Activated CD8-positive, alpha-beta T cell treated with anti-CD3 and anti-CD28 coated beads, Interleukin-2, amount 10 ng/mL, durations not matched to agents 7 days and 5 days (primary cell): Measurements from ENCODE around the gene CTDP1. TPM values are rescaled to one million over a fixed set of nuclear protein-coding genes. Genes with fewer than 3 reads are reported as not detected.
A peak's percentile ranks its signal among the peaks of the same experiment; 100 is the strongest.

Source experiments
- ATAC-seq: fragments of 150-1000 bp; cut with Tn5 transposase; one replicate; pipeline ENCODE4 v1.10.0; 2021; ENCODE audit warnings: moderate library complexity
- CTCF ChIA-PET: fragments of 350-600 bp; sonication (Branson Sonifier 250); formaldehyde crosslinking; loops from one replicate; lab custom pipeline; 2021; ENCODE audit warnings: antibody characterized with exemption; lab: Charles Lee
- POLR2A ChIA-PET: fragments of 350-600 bp; sonication (Branson Sonifier 250); formaldehyde crosslinking; loops from one replicate; lab custom pipeline; 2021; ENCODE audit warnings: antibody characterized with exemption; lab: Charles Lee
- DNase-seq: peaks from one replicate; pipeline ENCODE4 v3.0.0-alpha.2; 2020
- H3K27ac Mint-ChIP-seq: one replicate; pipeline ENCODE4 v1.8.0; 2021; ENCODE audit warnings: mild to moderate bottlenecking, mixed read lengths
- H3K27me3 Mint-ChIP-seq: one replicate; pipeline ENCODE4 v1.8.0; 2021; ENCODE audit warnings: low read depth, mixed read lengths
- H3K36me3 Mint-ChIP-seq: one replicate; pipeline ENCODE4 v1.8.0; 2021; ENCODE audit warnings: low read depth, mixed read lengths
- H3K4me1 Mint-ChIP-seq: one replicate; pipeline ENCODE4 v1.8.0; 2021; ENCODE audit warnings: low read depth, mixed read lengths
- H3K4me3 Mint-ChIP-seq: one replicate; pipeline ENCODE4 v1.8.0; 2021; ENCODE audit warnings: mild to moderate bottlenecking, mixed read lengths
- H3K9me3 Mint-ChIP-seq: one replicate; pipeline ENCODE4 v1.8.0; 2022; ENCODE audit warnings: mixed read lengths; ENCODE audit not compliant: insufficient read depth
- total RNA-seq, 2 experiments: library from RNA; stranded (reverse); gene quantifications; one replicate each; pipeline ENCODE4 v1.2.3, GENCODE V29; 2021

The CTDP1 gene
- total RNA-seq, 2 experiments from 2014 or later, result 35.5 to 36.8 TPM

DNA sequence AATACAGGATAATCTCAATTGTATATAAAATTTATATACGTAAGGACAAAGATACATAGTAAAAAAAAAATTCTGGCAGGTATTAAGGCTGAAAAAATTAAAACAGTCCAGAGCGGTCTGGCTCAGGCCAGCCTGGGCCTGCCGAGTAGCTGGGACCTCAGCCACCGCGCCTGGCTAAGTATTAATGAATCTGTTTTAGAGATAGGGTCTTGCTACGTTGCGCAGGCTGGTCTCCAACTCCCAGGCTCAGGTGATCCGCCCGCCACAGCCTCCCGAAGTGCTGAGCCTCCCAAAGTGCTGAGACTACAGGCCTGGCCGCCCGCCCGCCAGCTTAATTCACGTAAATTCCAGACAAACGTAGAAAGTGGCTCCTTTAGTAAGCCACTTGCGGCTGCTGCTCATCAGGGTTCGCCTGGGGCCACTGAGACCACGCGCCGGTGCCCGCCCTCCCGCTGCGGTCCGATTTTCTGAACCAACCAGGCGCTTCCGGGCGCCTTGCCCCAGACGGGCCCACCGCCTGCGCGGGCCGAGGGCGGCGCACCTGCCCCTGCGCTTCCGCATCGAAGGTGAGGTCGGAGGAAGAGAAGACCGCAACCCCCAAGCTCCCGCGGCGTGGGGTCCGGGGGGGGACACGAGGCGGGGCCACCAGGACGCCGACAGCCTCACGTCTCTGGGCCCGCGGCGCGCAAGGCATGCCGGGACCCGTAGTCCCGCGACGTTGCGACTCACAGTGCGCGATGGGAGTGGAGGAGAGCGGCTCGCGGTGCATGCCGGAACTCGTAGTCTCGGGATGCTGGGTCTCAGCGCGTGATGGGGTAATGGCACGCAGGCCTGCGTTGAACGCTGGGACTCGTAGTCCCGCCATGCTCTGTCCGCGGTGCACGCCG, 695 bp upstream of the CTDP1 start:
- POLR2A ChIA-PET, result no interaction called here
- CTCF ChIA-PET, result interaction anchor here (0.7 kb wide), 1 partner anchor 34 kb away, joined by 3 read pairs; no protein-coding TSS in a partner anchor
- Mint-ChIP-seq H3K36me3 (peaks cover 36% of the 10 kb centered on the region), H3K27me3 (no peaks in the 10 kb centered on the region), H3K4me3 (peak overlapping the region; percentile 89), H3K27ac (peak overlapping the region; percentile 99), H3K4me1 (peaks cover 51% of the 10 kb centered on the region), H3K9me3 (no peaks in the 10 kb centered on the region)
- DNase-seq (peak; percentile 99), ATAC-seq (peak; percentile 91)

DNA sequence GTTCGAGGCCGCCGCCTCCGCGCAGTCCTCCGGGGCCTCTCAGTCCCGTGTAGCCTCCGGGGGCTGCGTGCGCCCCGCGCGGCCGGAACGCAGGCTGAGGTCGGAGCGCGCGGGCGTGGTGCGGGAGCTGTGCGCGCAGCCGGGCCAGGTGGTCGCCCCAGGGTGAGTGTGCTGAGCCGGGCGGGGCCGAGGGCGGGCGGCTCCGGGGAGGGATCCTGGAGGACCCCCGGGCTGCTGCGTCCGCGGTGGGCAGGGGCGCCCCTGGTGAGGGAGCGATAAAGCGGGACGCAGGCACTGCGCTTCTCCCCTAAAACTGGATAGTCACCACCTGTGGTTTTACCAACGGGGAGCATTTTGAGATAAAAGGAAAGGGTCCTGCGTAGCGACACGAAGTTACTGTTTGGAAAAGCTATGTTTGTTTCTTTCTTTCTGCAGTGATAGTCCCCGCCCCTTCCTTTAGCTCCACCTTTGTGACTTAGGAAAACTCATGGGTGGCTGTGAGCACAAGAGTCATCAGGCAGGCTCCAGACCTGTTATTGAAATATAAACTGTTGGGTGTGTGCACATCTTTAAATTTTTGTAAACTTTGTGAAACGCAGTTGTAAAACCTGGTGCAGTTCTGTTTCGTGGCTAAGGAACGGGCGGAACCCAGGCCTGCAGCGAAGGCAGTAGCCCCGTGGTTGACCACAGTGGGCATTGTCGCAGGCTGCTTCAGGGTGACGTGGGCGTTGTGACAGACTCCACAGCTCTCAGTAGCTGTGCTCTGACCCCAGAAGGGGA, 687 bp downstream of the CTDP1 start:
- ChIA-PET POLR2A (interaction anchor here (0.7 to 2.0 kb wide), 4 partner anchors 16 to 429 kb away, joined by 3 to 4 read pairs (median 3); partner anchors contain the start of genes ADNP2 and TXNL4A), CTCF (interaction anchor here (1.0 kb wide), 1 partner anchor 25 kb away, joined by 3 read pairs; no protein-coding TSS in a partner anchor)
- Mint-ChIP-seq H3K27me3 (no peaks in the 10 kb centered on the region), H3K4me1 (peaks cover 65% of the 10 kb centered on the region), H3K9me3 (no peaks in the 10 kb centered on the region), H3K36me3 (peaks cover 48% of the 10 kb centered on the region), H3K4me3 (peak overlapping the region; percentile 87), H3K27ac (peak overlapping the region; percentile 92)
- DNase-seq (peak; percentile 65), ATAC-seq (no peak)

DNA sequence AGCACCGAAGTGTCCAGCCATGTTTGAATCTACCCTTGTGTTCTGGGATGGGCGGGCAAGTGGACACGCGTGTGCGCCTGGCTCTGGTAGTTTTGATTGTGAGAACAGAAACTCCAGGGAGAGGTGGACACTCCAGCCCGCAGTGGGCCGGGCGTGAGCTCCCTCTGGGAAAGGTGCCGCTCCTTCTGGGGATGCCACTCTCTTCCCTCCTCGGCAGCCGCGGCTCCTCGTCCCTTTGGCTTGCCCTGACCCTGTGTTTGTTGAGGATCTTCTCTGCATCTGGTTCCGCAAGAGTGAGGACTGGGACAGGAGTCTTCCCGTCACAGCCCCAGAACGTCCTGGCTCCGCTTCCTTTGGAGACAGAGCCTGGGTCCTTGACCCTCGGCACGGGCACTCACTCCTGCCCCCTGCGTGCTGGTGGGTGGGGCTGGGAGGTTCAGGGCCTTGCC, 1.3 kb downstream of the CTDP1 start:
- peaks cover 70% of the 10 kb centered on the region for H3K4me1 Mint-ChIP-seq
- H3K4me3 Mint-ChIP-seq, result peak overlapping the region; percentile 87
- no peaks in the 10 kb centered on the region for H3K27me3 Mint-ChIP-seq
- ATAC-seq (no peak), DNase-seq (no peak)
- POLR2A ChIA-PET, result interaction anchor here (0.9 to 2.0 kb wide), 2 partner anchors 157 to 307 kb away, joined by 3 to 4 read pairs; partner anchors contain the start of gene TXNL4A
- CTCF ChIA-PET, result interaction anchor here (1.0 kb wide), 1 partner anchor 26 kb away, joined by 3 read pairs; no protein-coding TSS in a partner anchor
- H3K9me3 Mint-ChIP-seq, result no peaks in the 10 kb centered on the region
- H3K36me3 Mint-ChIP-seq, result peaks cover 46% of the 10 kb centered on the region
- peak overlapping the region; percentile 92 for H3K27ac Mint-ChIP-seq

DNA sequence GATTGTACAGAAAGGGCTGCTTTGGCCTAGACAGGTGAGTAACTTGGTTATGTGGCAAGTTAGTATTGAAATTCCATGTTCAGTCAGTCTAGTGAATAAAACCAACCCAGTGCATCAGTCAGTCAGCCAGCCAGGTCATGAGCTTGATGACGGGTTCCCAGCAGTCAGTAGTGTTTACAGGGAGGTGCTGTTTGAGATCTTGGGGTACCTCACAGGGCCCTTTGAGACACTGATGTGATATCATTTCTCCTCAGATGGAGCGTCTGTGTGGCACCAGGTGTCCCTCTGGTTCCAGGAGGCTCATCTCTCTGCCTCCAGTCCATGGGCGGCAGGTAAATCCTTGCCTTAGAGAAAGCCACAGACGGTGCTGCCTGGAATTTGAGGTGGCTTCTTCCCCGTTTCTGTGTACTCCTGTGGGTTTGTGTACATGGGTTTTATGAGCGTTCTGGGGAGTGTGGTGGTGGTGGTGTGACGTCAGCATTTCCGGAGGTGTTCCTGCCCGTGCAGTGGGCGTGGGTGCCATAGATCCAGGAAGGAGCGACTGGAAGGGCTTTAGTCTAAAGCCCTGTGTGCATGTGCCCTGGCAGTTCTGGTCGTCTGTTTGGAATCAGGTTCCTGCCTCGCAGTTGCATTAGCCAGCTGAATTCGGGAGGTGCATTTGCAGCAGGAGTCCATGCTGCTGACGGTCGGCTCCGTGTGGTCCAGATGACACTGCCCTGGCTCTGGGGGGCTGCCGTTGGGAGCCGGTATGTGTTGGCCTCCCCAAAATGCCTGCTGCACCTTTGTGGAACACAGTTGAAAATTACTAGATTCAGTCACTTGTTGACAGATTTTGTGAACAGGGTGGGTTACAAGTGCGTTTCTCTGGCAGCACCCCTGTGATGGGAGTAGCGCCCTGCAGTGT, 2.1 kb downstream of the CTDP1 start:
- Mint-ChIP-seq H3K27me3 (no peaks in the 10 kb centered on the region), H3K36me3 (peaks cover 50% of the 10 kb centered on the region), H3K9me3 (no peaks in the 10 kb centered on the region), H3K4me3 (peak overlapping the region; percentile 87), H3K4me1 (peaks cover 76% of the 10 kb centered on the region), H3K27ac (peak overlapping the region; percentile 92)
- ATAC-seq, result no peak
- ChIA-PET POLR2A (interaction anchor here (2.0 kb wide), 1 partner anchor 306 kb away, joined by 4 read pairs; the partner anchor contains the start of gene TXNL4A), CTCF (no interaction called here)
- DNase-seq, result peak; percentile 74

DNA sequence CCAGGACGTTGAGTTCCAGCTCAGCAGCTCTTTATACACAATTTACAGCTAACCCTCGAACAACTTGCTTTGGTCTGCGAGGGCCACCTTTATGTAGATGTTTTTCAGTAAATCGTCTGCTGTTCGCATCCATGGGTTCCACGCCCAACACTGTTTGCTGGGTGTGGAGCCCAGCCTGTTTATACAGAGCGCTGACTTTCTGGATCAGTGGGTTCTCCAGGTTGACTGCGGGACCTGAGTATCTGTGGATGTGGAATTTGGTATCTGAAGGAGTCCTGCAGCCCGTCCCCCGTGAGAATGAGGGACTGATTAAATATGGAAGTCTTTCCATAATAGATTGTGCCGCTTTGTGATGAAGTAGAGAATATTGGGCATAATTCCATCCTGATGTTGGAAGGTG, 2.9 kb downstream of the CTDP1 start:
- peak overlapping the region; percentile 54 for H3K4me3 Mint-ChIP-seq
- no peak for ATAC-seq
- H3K9me3 Mint-ChIP-seq, result no peaks in the 10 kb centered on the region
- peaks cover 50% of the 10 kb centered on the region for H3K36me3 Mint-ChIP-seq
- no peak for DNase-seq
- ChIA-PET CTCF (no interaction called here), POLR2A (interaction anchor here (2.0 kb wide), 1 partner anchor 305 kb away, joined by 4 read pairs; the partner anchor contains the start of gene TXNL4A)
- peaks cover 75% of the 10 kb centered on the region for H3K4me1 Mint-ChIP-seq
- peak overlapping the region; percentile 92 for H3K27ac Mint-ChIP-seq
- H3K27me3 Mint-ChIP-seq, result no peaks in the 10 kb centered on the region

DNA sequence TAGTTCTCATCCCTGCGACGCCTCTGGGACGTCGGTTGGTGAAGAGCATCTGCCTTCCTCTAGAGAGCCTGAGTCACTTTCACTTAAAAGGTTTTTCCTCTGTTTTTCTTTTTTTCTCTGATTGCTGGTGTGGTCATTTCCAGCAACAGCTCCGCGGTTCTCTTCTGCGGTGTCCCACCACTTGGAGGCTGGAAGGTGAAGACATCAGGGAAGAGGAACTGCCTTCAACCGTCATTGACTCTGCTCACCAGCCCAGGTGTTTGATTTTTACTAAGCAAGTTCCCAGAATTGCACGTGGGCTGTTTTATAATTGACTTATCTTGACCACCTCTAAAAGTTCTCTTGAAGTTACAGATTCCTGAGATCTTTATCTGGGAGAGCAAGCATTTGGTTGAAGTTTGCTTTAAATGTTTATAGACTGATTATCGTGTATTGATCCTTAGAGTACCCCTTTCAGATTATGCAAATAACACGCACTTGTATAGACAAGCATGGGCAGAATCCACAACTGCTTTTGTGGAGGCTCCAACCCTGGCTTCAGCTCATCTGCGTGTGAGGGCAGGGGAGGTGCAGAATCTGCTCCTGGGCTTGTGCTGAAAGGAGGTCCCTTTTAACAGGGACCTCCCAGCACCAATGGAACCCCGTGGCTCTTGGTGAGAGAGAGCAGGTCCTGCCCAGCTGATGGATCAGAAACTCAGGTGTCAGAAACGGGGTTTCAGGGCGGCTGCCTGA, 3.5 kb downstream of the CTDP1 start:
- H3K9me3 Mint-ChIP-seq, result no peaks in the 10 kb centered on the region
- peaks cover 52% of the 10 kb centered on the region for H3K36me3 Mint-ChIP-seq
- peak overlapping the region; percentile 54 for H3K27ac Mint-ChIP-seq
- H3K27me3 Mint-ChIP-seq, result no peaks in the 10 kb centered on the region
- CTCF ChIA-PET, result no interaction called here
- ATAC-seq, result no peak
- peak; percentile 64 for DNase-seq
- peak overlapping the region; percentile 54 for H3K4me3 Mint-ChIP-seq
- H3K4me1 Mint-ChIP-seq, result peaks cover 75% of the 10 kb centered on the region
- POLR2A ChIA-PET, result no interaction called here

DNA sequence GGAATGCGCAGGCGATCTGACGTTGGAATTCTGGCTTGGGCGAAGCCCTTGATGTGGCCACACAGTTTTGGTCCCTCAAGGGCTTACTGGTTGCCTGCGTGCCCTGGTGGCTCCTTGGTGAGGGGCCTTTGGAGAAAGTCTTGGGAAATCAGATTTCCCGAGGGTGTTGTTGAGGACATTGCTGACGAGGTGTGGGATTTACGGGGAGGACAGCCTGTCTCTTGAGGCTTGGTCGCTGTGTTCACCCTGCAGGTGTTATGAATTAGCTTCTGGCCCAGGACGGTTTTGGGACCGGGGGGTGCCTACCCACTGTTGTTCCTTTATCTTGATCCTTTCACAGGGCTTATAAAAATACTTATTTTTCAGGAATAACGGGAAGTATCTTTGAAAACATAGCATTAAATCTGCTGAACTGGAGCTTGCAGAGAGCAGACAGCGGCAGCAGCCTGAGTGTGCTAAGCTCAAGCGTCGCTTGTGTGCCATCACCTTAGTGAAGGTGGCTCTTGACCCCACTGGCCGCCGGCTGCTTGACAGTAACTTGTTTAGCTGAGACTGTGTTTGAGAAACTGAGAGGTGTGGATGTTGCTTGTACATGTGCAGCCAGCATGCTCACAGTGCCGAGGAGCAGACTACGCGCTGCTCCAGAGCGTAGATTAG, 4.2 kb downstream of the CTDP1 start:
- CTCF ChIA-PET, result interaction anchor here (0.7 kb wide), 1 partner anchor 268 kb away, joined by 3 read pairs; the partner anchor contains the start of gene SLC66A2
- no peak overlapping the region for H3K27ac Mint-ChIP-seq
- no peaks in the 10 kb centered on the region for H3K9me3 Mint-ChIP-seq
- peaks cover 50% of the 10 kb centered on the region for H3K36me3 Mint-ChIP-seq
- DNase-seq (no peak), ATAC-seq (no peak)
- H3K4me1 Mint-ChIP-seq, result peaks cover 69% of the 10 kb centered on the region
- H3K4me3 Mint-ChIP-seq, result peak overlapping the region; percentile 15
- POLR2A ChIA-PET, result interaction anchor here (0.7 kb wide), 1 partner anchor 296 kb away, joined by 4 read pairs; no protein-coding TSS in a partner anchor
- H3K27me3 Mint-ChIP-seq, result no peaks in the 10 kb centered on the region

DNA sequence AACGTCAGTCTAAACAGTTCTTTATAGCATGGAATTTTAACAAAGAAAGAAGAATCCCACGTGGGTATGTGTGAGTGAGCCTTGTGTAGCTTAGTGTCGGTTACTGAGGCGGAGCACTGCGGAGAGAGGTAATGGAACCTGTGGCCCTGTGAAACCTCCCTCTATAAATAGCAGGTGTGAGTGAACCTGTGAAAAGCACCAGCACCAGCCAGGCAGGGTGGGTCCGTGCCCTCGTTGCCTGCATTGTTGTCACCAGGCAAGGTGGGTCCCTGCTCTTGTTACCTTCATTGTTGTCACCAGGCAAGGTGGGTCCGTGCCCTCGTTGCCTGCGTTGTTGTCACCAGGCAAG, 4.7 kb downstream of the CTDP1 start:
- ChIA-PET CTCF (interaction anchor here (0.7 kb wide), 1 partner anchor 268 kb away, joined by 3 read pairs; the partner anchor contains the start of gene SLC66A2), POLR2A (interaction anchor here (0.7 kb wide), 1 partner anchor 297 kb away, joined by 4 read pairs; no protein-coding TSS in a partner anchor)
- no peaks in the 10 kb centered on the region for H3K27me3 Mint-ChIP-seq
- peaks cover 49% of the 10 kb centered on the region for H3K36me3 Mint-ChIP-seq
- H3K4me1 Mint-ChIP-seq, result peaks cover 71% of the 10 kb centered on the region
- peak overlapping the region; percentile 33 for H3K27ac Mint-ChIP-seq
- no peaks in the 10 kb centered on the region for H3K9me3 Mint-ChIP-seq
- ATAC-seq, result no peak
- no peak for DNase-seq
- H3K4me3 Mint-ChIP-seq, result peak overlapping the region; percentile 24

DNA sequence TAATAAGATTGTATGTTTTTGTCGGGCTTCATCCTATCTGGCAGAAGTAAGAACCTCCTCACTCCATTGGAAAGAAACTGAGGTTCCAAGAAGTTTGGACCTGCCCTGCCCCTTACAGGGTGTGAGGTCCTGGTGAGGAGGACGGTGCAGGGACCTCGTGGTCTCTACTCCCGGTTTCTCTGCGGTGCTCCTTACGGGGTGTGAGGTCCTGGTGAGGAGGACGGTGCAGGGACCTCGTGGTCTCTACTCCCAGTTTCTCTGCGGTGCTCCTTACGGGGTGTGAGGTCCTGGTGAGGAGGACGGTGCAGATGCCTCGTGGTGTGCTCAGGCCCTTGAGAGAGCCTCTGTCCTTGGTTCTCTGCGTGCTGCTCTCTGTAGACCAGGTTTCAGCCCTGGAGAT, 5.2 kb downstream of the CTDP1 start:
- ATAC-seq, result no peak
- Mint-ChIP-seq H3K36me3 (peaks cover 49% of the 10 kb centered on the region), H3K4me1 (peaks cover 71% of the 10 kb centered on the region), H3K9me3 (no peaks in the 10 kb centered on the region), H3K4me3 (no peak overlapping the region), H3K27ac (no peak overlapping the region), H3K27me3 (no peaks in the 10 kb centered on the region)
- no peak for DNase-seq
- ChIA-PET CTCF (no interaction called here), POLR2A (no interaction called here)

DNA sequence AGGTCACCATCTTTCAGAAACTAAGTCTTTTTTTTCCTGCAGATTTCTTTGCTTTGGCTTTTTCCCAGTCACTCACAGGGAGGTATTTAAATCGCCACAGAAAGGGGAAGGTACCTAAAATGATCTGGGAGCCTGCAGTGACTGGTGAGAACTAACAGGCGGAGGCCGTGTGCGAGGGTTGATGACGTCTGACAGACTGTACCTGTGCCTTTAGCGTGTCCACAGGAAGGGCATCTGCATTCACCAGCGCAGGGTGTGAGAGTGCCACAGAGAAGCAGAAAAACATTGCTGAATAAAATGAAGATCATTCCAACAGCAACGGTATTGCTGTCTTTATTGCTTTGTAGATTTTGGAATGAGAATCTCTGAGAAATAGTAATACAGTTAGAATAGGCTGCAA, 5.7 kb downstream of the CTDP1 start:
- Mint-ChIP-seq H3K27ac (no peak overlapping the region), H3K9me3 (no peaks in the 10 kb centered on the region), H3K36me3 (peaks cover 49% of the 10 kb centered on the region), H3K4me3 (no peak overlapping the region), H3K4me1 (peaks cover 71% of the 10 kb centered on the region), H3K27me3 (no peaks in the 10 kb centered on the region)
- no peak for DNase-seq
- ChIA-PET CTCF (no interaction called here), POLR2A (no interaction called here)
- no peak for ATAC-seq
